Measurements from ENCODE around the gene RNU1-2.
"Not testable (repeated sequence)": the region's sequence is repeated elsewhere in the genome, so short reads cannot be mapped to it uniquely, and the experiment has no call there.

Gene RNU1-2

GRCh38 chr1:16895598-16896315, at the start of gene RNU1-2:
TSS of gene RNU1-2 (plus strand) at chr1:16895980.
- peak; percentile 97 for DNase-seq

DNA sequence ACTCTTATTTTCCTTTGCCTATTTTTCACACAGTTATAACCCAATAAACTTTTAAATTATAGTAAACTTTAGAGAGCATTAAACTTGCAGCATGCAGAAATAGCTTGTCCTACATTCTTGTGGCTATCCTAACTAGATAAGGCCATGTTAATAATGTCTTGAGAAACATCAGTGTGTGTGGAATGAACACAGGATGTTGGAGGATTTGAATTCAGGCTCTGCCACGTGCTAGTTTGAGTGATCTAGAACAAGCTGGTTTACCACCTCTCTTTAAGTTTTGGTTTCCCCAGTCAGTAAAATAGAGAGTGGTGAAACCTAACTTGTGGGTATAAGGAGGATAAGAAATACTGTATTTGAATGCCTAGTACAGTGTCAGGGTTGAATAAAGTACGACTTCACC, 39.6 kb upstream of the RNU1-2 start:
- not testable (repeated sequence) for DNase-seq

GRCh38 chr1:16859167-16860041, 36.4 kb upstream of the RNU1-2 start:
- DNase-seq, result not testable (repeated sequence)

DNA sequence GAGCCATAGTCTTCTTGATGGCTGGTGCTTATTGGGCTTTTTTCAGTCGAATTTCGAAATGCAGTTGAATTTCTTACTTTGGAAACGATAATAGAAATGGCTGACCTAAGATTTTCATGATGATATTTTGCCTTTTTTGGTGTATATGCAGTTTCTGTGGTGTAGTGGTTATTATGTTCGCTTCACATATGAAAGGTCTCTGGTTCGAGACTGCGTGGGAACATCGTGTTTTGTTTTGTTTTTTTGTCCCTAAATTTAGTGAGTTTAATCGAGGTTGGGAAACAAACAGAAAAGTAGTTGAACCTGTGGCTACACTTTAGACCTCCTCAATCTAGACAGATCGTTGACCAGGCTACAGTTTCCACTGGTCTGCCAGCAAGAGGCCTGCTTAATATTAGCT, 35.7 kb upstream of the RNU1-2 start:
- DNase-seq, result peak; percentile 31

DNA sequence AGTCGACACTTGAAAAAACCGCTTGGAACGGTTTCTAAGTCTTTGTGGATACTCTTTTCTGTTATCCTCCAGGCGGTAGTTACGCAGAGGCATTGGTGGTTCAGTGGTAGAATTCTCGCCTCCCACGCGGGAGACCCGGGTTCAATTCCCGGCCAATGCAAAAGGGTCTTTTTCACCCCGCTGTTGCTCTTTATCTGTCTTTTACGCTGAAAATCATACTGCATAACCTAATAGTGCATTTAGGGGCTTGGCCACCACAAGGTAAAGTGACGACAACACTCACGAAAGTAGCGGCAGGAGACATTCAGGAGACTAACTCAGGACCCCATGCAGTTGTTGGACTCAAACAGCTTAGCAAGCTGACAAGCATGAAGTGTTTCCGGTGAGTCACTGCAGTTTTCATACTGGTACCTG, 33.9 kb upstream of the RNU1-2 start:
- DNase-seq, result peak; percentile 64

DNA sequence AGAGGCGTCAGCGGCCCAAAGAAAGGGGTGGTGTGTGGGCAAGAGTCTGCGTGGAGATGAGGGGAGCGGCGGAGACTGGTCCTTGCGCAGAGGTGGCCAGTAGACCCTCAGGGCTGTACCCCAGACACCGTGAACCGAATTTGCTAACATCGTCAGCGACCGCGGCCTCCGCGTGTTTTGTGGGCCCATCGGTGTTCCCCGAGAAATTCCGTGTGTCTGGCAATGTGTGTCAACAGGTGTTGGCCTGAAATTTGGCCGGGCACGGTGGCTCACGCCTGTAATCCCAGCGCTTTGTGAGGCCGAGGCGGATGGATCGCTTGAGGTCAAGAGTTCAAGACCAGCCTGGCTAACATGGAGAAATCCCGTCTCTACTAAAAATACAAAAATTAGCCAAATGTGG, 33.4 kb upstream of the RNU1-2 start:
- DNase-seq, result not testable (repeated sequence)

DNA sequence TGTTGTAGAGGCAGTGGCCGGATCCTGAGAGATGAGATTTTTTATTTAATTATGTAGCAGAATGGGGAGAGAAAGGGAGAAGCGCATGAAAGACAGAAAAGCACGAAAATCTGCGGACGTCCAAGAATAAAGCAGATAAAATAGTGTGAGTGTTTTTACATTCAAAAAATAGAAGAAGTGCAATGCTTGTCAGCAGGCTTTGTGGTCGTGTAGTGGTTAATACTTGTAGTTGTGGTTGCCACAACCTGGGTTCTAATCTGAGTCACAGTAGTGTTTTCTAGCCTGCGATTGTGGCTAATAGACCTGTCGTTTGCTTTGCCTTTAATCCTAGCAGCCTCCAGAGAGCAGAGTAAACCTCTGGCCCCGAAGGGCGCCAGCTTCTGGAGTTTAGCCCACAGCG, 32.8 kb upstream of the RNU1-2 start:
- DNase-seq, result not testable (repeated sequence)

DNA sequence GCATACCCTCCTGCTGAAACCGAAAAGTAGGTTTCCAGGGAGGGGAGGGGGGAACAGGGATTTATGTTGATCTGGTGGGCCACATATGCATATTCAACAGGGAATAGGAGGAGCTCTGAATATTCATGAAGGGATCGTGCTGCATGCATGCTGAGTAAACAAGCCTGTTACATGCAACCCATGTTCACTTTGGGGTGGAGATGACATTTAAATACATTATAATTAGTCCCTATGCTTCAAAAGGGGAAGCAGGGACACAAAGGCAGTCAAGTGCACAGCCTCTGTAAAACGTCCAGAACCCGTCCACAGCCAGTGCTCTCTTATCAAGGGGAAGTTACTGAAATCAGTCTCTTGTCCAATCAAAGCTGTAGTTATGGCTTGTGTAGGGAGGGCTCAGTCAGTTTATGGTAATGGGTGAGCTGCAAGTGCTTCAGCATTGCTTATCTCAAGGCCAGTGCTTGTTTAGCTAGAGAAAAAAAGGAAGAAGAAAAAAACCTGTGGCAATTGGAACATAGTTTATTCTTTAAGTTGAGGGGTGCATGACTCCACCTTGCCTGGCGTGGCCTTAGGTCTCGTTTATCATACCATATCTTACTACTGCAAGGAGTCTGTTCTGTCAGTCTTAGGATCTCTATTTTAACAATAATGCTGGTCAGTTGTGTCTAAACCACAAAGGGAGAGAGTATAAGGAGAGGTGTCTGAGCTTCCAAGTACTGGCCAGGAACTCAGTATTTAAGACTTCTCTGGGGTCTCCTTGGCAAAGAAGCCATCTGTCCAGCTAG, 28.7 kb upstream of the RNU1-2 start:
- not testable (repeated sequence) for DNase-seq

DNA sequence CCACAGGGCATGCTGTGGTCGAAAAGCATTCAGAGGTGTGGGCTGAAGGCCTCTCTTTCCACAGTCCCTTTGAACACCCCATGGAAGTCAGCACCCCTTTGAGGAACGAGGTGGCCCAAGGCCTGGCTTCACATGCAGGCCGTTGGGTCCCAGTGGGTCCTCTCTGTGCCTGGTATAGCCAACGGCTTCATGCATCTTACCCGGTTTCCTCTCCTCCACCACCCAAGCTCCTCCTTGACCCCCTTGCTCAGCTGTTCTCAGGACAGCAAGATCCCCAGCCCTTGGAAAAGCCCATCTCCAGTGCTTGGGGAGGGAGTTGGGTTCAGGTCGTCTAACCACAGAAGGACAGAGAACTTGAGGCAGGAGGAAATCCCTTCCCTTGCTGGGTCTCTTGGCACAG, 27.0 kb upstream of the RNU1-2 start:
- DNase-seq, result not testable (repeated sequence)

DNA sequence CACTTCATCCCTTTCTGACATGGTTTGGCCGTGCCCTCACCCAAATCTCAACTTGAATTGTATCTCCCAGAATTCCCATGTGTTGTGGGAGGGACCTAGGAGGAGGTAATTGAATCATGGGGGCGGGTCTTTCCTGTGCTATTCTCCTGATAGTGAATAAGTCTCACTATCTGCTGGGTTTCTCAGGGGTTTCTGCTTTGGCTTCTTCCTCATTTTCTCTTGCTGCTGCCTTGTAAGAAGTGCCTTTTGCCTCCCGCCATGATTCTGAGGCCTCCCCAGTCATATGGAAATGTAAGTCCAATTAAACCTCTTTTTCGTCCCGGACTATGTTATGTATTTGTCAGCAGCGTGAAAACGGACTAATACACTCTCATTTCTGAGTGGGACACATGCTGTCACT, 25.8 kb upstream of the RNU1-2 start:
- DNase-seq, result not testable (repeated sequence)

DNA sequence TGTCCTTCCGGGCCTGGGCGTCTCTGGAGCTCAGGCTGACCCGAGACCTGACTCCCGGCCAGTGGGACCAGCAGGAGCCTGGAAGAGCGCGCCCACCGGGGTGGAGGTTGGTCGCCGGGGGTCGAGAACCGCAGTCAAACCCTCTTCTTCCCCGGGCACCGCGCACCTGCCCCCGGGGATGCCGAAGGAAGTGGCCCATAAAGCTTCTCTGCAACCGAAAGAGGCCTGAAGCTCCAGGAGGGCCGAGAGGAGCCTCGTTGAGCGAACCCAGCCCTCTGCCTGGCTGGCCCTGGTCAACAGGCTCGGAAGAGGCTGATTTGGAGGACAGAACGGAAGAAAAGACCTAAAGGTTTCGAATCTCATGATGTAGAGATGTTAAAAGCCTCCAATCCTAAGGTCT, 24.6 kb upstream of the RNU1-2 start:
- not testable (repeated sequence) for DNase-seq

- peak; percentile 89 for DNase-seq
These were observed 23.4 kb upstream of the RNU1-2 start for GRCh38 chr1:16872152-16873075.

- peak; percentile 22 for DNase-seq
These were observed 22.5 kb upstream of the RNU1-2 start for GRCh38 chr1:16873076-16873879.

DNA sequence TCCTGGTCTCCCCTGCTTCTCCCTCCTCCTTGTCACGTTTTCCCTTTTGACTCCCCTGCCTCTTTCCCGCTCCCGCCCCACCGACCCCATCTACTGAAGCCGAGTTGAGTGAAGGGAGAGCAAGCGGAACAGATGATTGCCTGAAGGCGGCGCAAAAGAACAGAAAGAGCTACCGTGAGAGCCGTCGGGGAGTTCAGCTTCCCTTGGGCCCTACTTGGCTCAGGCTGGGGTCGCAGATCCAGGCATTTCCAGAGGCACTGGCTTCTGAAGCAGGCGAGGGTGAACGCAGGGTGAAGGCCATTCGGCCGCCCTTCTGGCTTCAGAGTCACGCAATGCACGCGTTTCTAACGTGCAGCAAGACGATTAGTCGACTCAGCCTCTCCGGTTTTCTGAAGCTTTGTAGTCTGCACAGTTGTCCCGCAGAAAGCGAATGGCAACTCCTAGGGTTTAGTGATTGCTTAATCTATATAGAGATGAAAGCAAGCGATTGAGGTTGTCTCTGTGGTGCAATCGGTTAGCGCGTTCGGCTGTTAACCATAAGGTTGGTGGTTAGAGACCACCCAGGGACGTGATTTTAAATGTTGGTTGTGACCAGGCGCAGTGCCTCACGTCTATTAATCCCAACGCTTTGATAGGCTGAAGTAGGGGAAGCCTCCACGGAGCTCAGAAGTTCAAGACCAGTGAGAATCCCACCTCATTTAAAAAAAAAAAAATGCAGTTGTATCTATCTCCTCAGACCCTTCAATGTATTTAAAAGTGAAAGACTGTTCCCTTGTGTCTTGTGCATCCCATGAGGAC, 20.6 kb upstream of the RNU1-2 start:
- not testable (repeated sequence) for DNase-seq

- DNase-seq, result not testable (repeated sequence)
These were observed 14.0 kb upstream of the RNU1-2 start for GRCh38 chr1:16881742-16882141.

DNA sequence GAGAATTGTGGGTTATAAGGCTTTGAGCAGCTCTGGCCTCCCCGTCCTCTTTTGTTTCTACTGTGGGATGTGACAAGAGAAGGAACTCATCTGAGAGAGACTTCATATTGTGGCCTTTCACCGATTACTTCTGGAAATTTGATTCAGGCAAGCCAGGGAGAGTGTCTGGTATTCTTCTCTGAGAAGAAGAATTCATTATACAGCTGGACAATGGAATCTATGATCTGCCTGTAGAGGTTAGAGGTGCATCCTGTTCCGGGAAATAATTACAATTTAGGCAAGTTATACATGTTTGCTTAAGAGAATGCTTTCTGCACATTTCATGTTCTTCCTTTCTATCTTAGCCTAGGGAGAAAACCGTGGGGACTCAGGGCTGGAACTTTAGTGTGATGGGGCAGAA, 12.8 kb upstream of the RNU1-2 start:
- DNase-seq, result no peak

DNA sequence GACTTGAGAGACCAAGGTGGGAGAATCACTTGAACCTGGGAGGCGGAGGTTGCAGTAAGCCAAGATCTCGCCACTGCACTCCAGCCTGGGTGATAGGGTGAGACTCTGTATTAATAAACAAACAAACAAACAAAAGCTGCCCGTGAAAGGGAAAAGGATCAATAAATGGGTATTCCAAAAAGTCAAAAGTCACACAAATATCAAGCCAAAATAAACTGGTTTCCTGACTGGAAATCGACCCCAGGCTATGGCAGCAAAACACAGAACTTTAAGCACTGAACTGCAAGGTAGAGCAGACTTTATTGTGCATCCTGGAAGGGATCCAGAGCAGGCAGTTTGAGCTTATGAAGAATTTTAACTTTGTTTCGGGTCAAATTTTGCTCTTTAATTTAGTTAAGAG, 11.3 kb upstream of the RNU1-2 start:
- DNase-seq, result not testable (repeated sequence)

DNA sequence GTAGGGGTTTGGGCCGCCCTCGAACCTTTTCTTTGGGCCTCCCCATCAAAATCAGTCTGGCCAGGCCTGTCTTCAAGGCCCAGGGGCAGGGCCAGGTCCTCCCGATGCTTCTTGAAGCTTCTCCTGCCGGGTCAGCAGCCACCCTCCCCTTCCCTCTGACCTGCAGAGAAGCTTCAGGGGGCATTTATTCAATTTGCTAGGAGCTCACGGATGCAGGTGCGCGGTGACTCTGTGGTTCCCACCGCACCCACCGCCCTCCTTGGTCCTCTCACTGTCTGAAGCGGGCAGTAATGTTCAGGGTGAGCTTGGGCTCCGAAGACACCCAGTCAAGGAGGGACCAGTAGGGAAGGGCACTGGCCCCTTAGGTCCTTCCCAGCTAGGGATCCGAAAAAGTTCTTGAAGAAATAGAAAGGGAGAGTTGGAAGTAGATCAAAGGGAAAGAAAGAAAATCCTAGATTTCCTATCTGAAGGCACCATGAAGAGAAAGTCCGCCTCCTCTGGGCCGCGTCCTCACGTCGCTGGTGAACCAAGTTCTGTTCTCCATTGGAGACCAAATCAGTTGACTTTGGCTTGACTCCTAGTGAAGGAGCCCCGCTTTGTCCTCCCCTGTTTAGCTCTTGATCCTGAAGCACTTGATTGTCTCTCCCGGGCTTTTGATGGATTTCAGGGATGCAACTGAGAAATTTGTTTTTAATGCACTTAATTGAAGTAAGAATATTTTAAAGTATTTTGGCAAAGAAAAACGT, 8.7 kb upstream of the RNU1-2 start:
- DNase-seq, result no peak
